ENCODE measurements around the gene FSD2.
"Not testable (repeated sequence)": the region's sequence is repeated elsewhere in the genome, so short reads cannot be mapped to it uniquely, and the experiment has no call there.

The FSD2 gene

GRCh38 chr15:82789491-82789890 lies 16.4 kb downstream of the FSD2 start:
- no peak for DNase-seq

DNA sequence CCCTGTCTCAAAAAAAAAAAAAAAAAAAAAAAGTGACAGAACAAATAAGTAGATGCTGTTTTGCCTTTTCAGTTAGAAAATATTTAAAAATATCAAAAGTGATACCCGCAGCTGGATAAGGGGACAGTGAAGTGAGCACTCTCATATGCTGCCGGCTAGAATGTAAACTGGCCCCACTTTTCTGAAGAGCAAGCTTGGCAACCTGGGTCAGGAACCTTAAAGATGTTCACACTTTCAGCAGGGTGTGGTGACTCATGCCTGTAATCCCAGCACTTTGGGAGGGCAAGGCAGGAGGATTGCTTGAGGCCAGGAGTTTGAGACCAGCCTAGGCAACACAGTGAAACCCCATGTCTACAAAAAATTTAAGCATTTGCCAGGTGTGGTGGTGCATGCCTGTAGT lies 17.4 kb downstream of the FSD2 start:
- no peak for DNase-seq

DNA sequence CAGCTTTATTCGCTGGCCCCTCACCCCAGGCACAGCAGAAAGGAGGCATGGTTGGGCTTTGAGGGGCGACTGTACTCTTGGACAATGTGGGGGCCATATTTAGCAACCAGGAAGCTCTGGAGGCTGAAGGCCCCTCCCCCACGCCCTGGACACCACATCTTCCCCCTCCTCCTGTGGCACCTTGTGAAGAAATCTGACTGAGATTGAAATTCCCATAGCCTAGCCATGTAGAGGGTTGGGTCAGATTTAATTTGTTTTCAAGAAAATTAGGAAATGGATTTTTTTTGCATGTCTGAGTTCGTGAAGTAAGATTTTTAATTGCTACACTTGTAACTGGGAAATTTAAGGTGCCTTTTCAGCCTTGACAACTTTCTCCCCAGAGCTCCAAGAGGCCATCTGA lies 24.5 kb downstream of the FSD2 start:
- no peak for DNase-seq

GRCh38 chr15:82778755-82779154 lies 27.1 kb downstream of the FSD2 start:
- no peak for DNase-seq

DNA sequence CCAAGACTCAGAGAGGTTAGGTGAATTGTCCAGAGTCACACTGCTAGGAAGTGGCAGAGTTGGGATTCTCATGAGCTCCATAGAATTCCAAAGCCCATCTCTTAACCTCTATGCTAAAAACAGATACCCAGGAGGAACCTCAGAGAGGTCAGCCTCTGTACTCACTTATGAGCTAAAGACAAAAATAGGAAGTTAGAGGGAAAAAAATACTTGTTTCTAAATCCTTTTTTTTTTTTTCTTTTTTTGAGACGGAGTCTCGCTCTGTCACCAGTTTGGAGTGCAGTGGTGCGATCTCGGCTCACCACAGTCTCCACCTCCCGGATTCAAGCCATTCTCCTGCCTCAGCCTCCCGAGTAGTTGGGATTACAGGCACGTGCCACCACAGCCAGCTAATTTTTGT lies 31.4 kb downstream of the FSD2 start:
- no peak for DNase-seq

DNA sequence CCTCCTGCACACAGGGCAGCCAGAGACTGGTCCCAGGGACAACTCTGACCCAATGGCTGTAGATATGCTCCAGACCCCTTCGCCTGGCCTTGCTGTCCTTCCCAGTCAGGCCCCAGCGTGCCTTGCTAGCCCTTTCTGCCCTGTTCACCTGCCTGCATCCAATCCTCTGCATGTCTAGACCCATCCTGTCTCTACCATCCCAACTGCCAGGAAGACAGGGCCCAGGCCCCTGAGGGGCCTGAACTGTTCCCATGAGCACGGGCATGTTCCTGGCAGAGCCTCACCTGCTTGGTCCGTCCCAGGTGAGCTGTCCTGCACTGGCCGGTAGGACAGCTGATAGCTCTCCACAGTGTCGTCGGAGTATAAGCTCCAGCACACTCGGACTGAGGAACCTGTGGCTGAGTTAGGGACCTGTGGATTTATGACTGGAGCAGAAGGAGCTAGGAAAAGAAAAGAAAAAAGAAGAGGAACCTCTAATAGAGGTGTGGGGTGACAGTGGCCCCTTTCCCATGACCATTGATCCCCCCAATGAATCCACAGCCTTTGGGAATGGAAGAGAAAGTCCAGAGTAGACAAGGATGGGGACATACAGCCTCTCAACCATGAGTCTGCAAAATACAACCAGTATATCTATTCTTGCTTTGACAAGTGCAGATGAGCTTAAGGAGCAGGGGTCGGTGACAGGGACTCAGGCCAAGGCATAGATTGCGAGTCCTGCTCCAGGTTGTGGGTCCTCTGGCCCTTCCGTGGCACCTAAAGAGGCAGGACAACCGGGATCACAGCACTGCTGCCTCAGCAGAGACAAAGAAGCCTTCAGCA lies 33.9 kb downstream of the FSD2 start:
- no peak for DNase-seq

DNA sequence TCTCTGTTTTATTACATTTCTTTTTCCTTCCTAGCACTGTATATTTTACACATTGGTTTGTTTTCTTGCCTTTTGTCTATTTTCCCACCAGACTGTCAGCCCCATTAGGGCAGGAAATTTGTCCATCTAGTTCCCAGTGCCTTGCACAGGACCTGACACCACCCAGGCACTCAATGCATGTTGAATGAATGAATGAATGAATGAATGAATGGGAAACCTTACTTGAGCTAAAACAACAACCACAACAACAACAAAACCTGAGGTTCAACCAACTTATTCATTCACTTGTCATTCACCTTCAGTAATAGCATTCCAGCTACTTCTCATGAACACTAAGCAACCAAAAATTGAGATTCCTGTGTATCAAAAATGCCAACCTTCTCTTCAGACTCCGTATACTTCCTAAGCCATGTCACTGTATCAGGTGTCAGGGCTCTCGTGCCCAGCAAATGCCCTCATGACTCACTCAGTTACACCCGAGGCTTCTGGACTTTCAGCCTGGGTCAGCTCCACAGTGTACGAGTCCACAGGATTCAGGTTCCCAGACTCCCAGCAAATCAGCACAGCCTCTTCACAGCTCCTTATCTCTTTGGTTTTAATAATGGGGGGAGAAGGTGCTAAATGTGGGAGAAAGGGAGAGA lies 37.3 kb downstream of the FSD2 start:
- DNase-seq, result no peak

DNA sequence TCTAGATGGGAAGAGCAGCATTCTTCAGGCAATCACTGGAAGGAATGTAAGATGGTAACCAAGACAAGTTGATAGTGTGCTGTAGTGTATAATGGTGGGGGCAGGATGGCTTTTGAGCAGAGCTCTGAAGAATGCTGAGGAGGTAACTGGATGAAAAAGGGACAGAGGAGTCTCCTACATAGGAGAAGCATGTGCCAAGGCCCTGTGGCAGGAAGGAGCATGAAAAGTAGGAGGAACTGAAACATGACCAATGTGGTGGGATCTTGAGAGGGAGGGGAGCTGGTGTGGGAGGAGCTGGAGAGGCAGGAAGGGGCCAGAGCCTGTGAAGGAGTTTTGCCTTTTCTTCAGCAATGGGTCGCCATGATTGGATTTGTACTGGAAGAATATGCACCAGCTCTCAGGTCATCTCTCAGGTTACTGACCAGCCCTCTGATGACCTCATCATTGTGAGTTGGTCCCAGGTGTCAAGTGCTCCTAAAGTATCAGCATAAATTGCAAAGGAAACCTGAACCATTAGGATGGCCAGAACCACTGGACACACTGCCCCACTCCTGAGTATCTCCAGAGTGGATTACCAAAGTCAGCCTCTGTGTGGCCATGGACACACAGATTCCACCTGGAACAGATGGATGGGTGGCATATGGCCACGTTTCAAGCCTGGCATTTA lies 38.6 kb downstream of the FSD2 start:
- DNase-seq, result no peak

DNA sequence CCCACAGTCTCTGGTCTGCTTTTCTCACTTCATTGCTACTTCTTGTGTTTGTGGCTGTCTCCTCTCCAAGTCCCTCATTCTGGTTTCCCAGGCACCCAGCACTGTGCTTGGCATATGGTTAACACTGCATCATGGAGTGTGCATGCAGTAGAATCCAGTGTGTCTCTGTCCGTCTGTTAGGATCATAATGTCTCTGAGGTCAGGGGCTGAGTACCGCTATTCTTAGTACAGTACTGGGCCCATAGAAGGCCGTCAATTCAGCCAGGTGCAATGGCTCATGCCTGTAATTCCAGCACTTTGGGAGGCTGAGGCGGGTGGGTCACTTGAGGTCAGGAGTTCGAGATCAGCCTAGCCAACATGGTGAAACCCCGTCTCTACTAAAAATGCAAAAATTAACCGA lies 39.7 kb downstream of the FSD2 start:
- DNase-seq, result not testable (repeated sequence)

DNA sequence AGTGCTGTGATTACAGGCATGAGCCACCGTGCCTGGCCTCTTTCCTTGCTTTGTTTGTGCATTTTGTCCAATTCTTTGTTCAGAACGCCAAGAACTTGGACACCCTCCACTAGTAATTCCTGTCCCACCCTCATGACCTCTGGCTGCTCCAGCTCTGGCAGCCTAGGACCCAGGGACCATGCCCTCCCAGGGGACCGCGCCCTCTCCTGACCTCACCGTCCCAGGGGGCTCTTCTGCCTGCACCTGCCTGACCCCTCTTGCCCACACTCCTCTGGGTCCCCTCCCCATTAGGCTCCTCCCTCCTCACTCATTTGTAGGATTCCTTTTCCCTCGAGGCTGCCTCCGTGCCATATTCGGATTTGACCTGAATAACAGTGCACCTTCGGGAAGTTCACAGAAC lies 41.1 kb downstream of the FSD2 start:
- DNase-seq, result no peak

- no peak for DNase-seq
Observed at GRCh38 chr15:82764117-82764490, 41.8 kb downstream of the FSD2 start.

GRCh38 chr15:82763361-82764116 lies 42.3 kb downstream of the FSD2 start:
- no peak for DNase-seq

GRCh38 chr15:82751308-82751707 lies 54.6 kb downstream of the FSD2 start:
- no peak for DNase-seq

- no peak for DNase-seq
Observed at GRCh38 chr15:82750831-82751180, 55.1 kb downstream of the FSD2 start.

GRCh38 chr15:82749951-82750830 lies 55.7 kb downstream of the FSD2 start:
- DNase-seq, result peak; percentile 89 to 98 (median 95)

- no peak for DNase-seq
Observed at GRCh38 chr15:82748315-82748714, 57.6 kb downstream of the FSD2 start.

GRCh38 chr15:82743810-82744209 lies 62.1 kb downstream of the FSD2 start:
- DNase-seq, result no peak

DNA sequence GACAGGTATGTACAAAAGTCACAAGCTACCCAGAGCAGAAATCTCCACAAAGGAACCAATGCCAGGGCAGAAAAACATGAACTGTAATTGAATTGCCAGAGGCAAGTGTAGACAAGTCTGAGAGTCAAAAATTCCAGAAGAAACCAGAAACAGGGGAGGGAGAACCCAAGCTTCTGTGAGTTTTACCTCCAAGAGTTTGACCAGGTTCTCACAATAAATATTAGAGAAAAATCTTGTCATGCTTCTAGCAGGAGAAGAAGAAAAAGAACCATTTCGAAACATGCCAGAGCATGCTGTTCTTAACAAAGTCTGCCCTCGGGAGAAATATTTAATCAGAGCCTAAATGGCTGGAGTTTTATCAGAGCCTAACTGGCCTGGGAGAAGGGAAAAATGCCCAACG lies 63.7 kb downstream of the FSD2 start:
- DNase-seq, result no peak

DNA sequence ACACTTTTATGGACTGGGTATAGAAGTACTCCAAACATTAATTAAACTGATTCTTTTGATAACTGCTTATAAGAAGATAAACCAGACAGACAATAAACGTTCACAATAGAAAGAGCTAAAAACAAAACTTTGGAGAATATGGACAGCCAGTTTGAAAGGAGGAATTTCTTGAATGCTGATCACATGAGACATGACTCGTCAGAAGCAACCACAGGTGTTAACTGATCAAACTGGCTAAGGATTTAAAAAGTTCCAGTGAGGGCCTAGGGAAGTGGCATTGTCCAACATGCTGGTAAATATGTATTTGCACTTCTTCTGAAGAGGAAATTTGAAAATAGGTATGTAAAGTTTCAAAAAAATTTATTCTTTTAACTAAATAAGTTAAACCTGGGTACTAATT lies 66.8 kb downstream of the FSD2 start:
- DNase-seq, result no peak

- DNase-seq, result peak in 1 of 3 experiments; percentile 34
Observed at GRCh38 chr15:82737975-82738374, 67.9 kb downstream of the FSD2 start.

- DNase-seq, result no peak
Observed at GRCh38 chr15:82731527-82731926, 74.3 kb downstream of the FSD2 start.

GRCh38 chr15:82730022-82730530 lies 75.8 kb downstream of the FSD2 start:
- peak; percentile 4 to 92 (median 43) for DNase-seq

Data from NCI-H1417 (cell line).